ENCODE measurements around the gene GGCX. TPM values are rescaled to one million over a fixed set of nuclear protein-coding genes. Genes with fewer than 3 reads are reported as not detected.
A peak's percentile ranks its signal among the peaks of the same experiment; 100 is the strongest.

The GGCX gene
- total and polyA plus RNA-seq, 9 of the 15 experiments (the other 6 are each of a cell fraction or from before 2014, with no cell fraction given): 14.4 to 47.1 (median 28.1) TPM

DNA sequence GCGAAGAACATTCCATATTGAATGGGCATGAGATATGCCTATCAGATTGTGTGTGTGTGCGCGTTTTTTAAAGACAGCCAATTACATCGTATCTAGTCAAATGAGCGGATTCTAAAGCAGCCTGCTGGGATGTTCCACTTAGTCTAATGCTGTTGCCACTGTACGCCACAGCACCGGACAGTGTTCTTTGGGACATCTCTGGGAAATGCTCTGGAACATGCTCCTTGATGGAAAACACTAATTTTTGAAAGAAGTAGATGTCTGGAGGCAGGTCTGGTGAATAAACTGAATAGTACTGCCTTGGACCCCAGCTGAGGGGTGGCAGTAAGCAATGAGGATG, 44.8 kb upstream of the GGCX start:
- peaks cover 45% of the 10 kb centered on the region; the same call in 2 of the 3 replicates for H3K36me3 ChIP-seq (ENCODE audit: control insufficient read depth, insufficient read depth, low read length)
- no peaks in the 10 kb centered on the region for H3K27me3 ChIP-seq (ENCODE audit: control insufficient read depth in 2 of 2, insufficient read depth in 2 of 2, low read length in 2 of 2)
- ATAC-seq (no peak), DNase-seq (ENCODE audit: extremely low read depth in 1 of 4, low spot score in 3 of 4) (no peak), FAIRE-seq (no peak)
- H3K9ac ChIP-seq (ENCODE audit: insufficient read depth in 1 of 2, low read depth in 2 of 2, low read length in 2 of 2): no peak overlapping the region
- no TSS peak for BruUV-seq (replicated peaks)
- H3K9me1 ChIP-seq (ENCODE audit: control insufficient read depth, insufficient read depth, low read length): no peaks in the 10 kb centered on the region
- peak; percentile 21; the same call in 1 of the 2 replicates for TF ChIP-seq SUPT5H (IDR thresholded peaks at IDR 0.05)
- no peak for TF ChIP-seq ZNF124 (CRISPR knock-in tag; IDR thresholded peaks at IDR 0.05)
- no peak overlapping the region for H3K4me3 ChIP-seq
- no peak overlapping the region for H2AFZ ChIP-seq (ENCODE audit: low read depth, low read length)
- WGBS (ENCODE audit: insufficient coverage, low coverage, missing lambda C conversion rate): 71% methylated on average over 7 of the region's 7 CpGs
- POLR2A ChIA-PET: interaction anchor here (0.6 to 5.5 kb wide), 6 partner anchors 10 to 67 kb away, joined by 3 to 31 read pairs (median 4); partner anchors contain the start of genes MAT2A, RNF181 and USP39
- CTCF ChIA-PET (ENCODE audit: low intra/inter-chr PET ratio): no interaction called here
- intact Hi-C loops (cut with micrococcal nuclease) (no loop called here), in situ Hi-C loops (cut with MboI) (no loop called here)
- H3K9me3 ChIP-seq (replicated peaks; ENCODE audit: control insufficient read depth, insufficient read depth, low read depth, low read length): no peaks in the 10 kb centered on the region
- H4K20me1 ChIP-seq (replicated peaks; ENCODE audit: control insufficient read depth, insufficient read depth, low read length): no peaks in the 10 kb centered on the region
- no peak overlapping the region for H3K4me2 ChIP-seq (ENCODE audit: insufficient read depth, low read length)
- no peak overlapping the region; the same call in 2 of the 3 replicates for H3K27ac ChIP-seq (ENCODE audit: extremely low read depth, low read depth, low read length)
- peaks cover 39% of the 10 kb centered on the region for H3K79me2 ChIP-seq (ENCODE audit: control insufficient read depth, insufficient read depth, low read length)
- peaks cover 9 to 34% of the 10 kb centered on the region in 2 experiments; a peak in 4 of 5 replicates for H3K4me1 ChIP-seq (replicated peaks in 1 of 2; ENCODE audit: control insufficient read depth in 2 of 2, insufficient read depth in 2 of 2, low read length in 2 of 2)

DNA sequence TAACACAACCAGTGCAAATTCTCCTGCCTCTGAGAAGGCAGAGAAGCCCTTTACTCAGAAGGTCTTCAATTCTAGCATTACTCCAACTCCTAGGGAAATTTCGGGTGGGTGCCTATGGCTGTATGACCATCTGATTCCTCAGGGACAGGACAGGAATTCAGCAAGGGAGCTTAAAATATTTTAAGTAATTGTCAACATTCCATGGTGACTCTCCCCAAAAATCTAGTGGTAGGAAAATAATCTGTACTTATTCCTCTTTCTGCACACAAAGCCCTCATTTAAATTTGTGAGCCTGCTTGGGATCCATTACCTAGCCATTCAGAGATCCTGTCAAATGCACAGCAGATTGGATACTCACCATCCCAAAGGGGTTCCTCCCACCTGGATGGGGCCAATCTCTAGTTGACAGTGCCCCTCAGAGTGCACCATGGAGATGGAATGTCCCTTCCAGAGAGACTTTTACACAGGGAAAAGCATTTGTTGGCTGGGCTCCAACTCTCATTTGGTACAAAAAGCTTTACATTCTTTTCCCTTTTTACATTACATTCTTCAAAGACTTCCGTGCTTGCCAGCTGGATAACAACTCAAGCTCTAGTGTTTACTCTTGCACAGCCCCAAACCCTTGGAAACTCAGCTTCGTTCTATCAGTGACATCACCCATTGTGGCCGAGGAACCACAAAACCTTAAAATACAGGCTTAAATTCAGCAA, 44.3 kb upstream of the GGCX start:
- in situ Hi-C loops (cut with MboI) (no loop called here), intact Hi-C loops (cut with micrococcal nuclease) (no loop called here)
- Histone ChIP-seq H3K4me3 (no peak overlapping the region), H4K20me1 (replicated peaks; ENCODE audit: control insufficient read depth, insufficient read depth, low read length) (no peaks in the 10 kb centered on the region), H3K36me3 (ENCODE audit: control insufficient read depth, insufficient read depth, low read length) (peaks cover 46% of the 10 kb centered on the region; the same call in 2 of the 3 replicates), H3K79me2 (ENCODE audit: control insufficient read depth, insufficient read depth, low read length) (peaks cover 36% of the 10 kb centered on the region; the same call in 2 of the 3 replicates), H3K4me2 (ENCODE audit: insufficient read depth, low read length) (no peak overlapping the region), H3K9me3 (replicated peaks; ENCODE audit: control insufficient read depth, insufficient read depth, low read depth, low read length) (no peaks in the 10 kb centered on the region), H2AFZ (ENCODE audit: low read depth, low read length) (no peak overlapping the region), H3K27me3 (ENCODE audit: control insufficient read depth in 2 of 2, insufficient read depth in 2 of 2, low read length in 2 of 2) (no peaks in the 10 kb centered on the region), H3K4me1 (replicated peaks in 1 of 2; ENCODE audit: control insufficient read depth in 2 of 2, insufficient read depth in 2 of 2, low read length in 2 of 2) (peaks cover 9 to 29% of the 10 kb centered on the region in 2 experiments; a peak in 4 of 5 replicates), H3K9ac (ENCODE audit: insufficient read depth in 1 of 2, low read depth in 2 of 2, low read length in 2 of 2) (no peak overlapping the region), H3K27ac (ENCODE audit: extremely low read depth, low read depth, low read length) (no peak overlapping the region; the same call in 2 of the 3 replicates), H3K9me1 (ENCODE audit: control insufficient read depth, insufficient read depth, low read length) (no peaks in the 10 kb centered on the region)
- WGBS (ENCODE audit: insufficient coverage, low coverage, missing lambda C conversion rate): 60% methylated on average over 4 of the region's 4 CpGs
- no TSS peak for BruUV-seq (replicated peaks)
- CTCF ChIA-PET (ENCODE audit: low intra/inter-chr PET ratio): interaction anchor here (0.7 kb wide), 1 partner anchor 44 kb away, joined by 3 read pairs; the partner anchor contains the start of gene GGCX
- no peak for DNase-seq (ENCODE audit: extremely low read depth in 1 of 4, low spot score in 3 of 4)
- TF ChIP-seq NFIC (IDR thresholded peaks at IDR 0.05) (peak; percentile 83), ILF3 (IDR thresholded peaks at IDR 0.05; ENCODE audit: borderline replicate concordance) (no peak)
- POLR2A ChIA-PET: interaction anchor here (0.6 to 5.5 kb wide), 11 partner anchors 8 to 106 kb away, joined by 3 to 31 read pairs (median 4); partner anchors contain the start of genes MAT2A, RNF181 and USP39
- no peak for FAIRE-seq
- no peak for ATAC-seq

Data from K562 (cell line).